Astrocyte (in vitro differentiated cells and primary cell): ENCODE data around the gene CSKMT. TPM values are rescaled to one million over a fixed set of nuclear protein-coding genes. Genes with fewer than 3 reads are reported as not detected.

Source experiments
- DNase-seq: peaks from one replicate; pipeline ENCODE4 v3.0.0-alpha.2; 2010; ENCODE audit warnings: low read depth
- FAIRE-seq: peaks from 2 replicates; lab custom pipeline; 2011; peaks lifted over from hg19 to GRCh38; lab: Jason Lieb, UNC
- H2AFZ ChIP-seq: 2 replicates; pipeline ENCODE4 v1.6.0; 2012; ENCODE audit warnings: low read depth, low read length, inconsistent platforms
- H3K27ac ChIP-seq: 2 replicates; pipeline ENCODE4 v1.5.1; 2011; ENCODE audit warnings: low read depth, low read length, inconsistent platforms
- H3K27me3 ChIP-seq: 2 replicates; pipeline ENCODE4 v1.6.0; 2011; ENCODE audit warnings: low read length, inconsistent platforms; ENCODE audit not compliant: insufficient read depth
- H3K36me3 ChIP-seq: 2 replicates; pipeline ENCODE4 v1.5.1; 2011; ENCODE audit warnings: low read length, inconsistent platforms; ENCODE audit not compliant: insufficient read depth
- H3K4me1 ChIP-seq: 2 replicates; pipeline ENCODE4 v1.5.1; 2011; ENCODE audit warnings: low read length, inconsistent platforms; ENCODE audit not compliant: insufficient read depth
- H3K4me2 ChIP-seq: 2 replicates; pipeline ENCODE4 v1.6.0; 2012; ENCODE audit warnings: low read length, inconsistent platforms
- H3K4me3 ChIP-seq: 2 replicates; pipeline ENCODE4 v1.5.1; 2011; ENCODE audit warnings: low read depth, mild to moderate bottlenecking, low read length, inconsistent platforms; ENCODE audit not compliant: insufficient read depth
- H3K79me2 ChIP-seq: 2 replicates; pipeline ENCODE4 v1.6.0; 2012; ENCODE audit warnings: mild to moderate bottlenecking, low read length, inconsistent platforms; ENCODE audit not compliant: insufficient read depth
- H3K9ac ChIP-seq: 2 replicates; pipeline ENCODE4 v1.6.0; 2012; ENCODE audit warnings: mild to moderate bottlenecking, low read length, inconsistent platforms
- H3K9me3 ChIP-seq: 2 replicates; pipeline ENCODE4 v1.5.1; 2012; ENCODE audit warnings: low read depth, mild to moderate bottlenecking, low read length, inconsistent platforms; ENCODE audit not compliant: insufficient read depth
- H4K20me1 ChIP-seq: 2 replicates; pipeline ENCODE4 v1.6.0; 2012; ENCODE audit warnings: low read length, inconsistent platforms; ENCODE audit not compliant: insufficient read depth
- H3K27ac Mint-ChIP-seq: one replicate; pipeline ENCODE4 v1.8.0; 2021; ENCODE audit warnings: mild to moderate bottlenecking, mixed read lengths; ENCODE audit not compliant: unreplicated experiment
- H3K27me3 Mint-ChIP-seq: one replicate; pipeline ENCODE4 v1.8.0; 2021; ENCODE audit warnings: low read depth, mixed read lengths; ENCODE audit not compliant: unreplicated experiment
- H3K36me3 Mint-ChIP-seq: one replicate; pipeline ENCODE4 v1.8.0; 2021; ENCODE audit warnings: low read depth, mixed read lengths; ENCODE audit not compliant: unreplicated experiment
- H3K4me1 Mint-ChIP-seq: one replicate; pipeline ENCODE4 v1.8.0; 2021; ENCODE audit warnings: low read depth, mixed read lengths; ENCODE audit not compliant: unreplicated experiment
- H3K4me3 Mint-ChIP-seq: one replicate; pipeline ENCODE4 v1.8.0; 2021; ENCODE audit warnings: mild to moderate bottlenecking, moderate library complexity, mixed read lengths; ENCODE audit not compliant: unreplicated experiment
- H3K9me3 Mint-ChIP-seq: one replicate; pipeline ENCODE4 v1.8.0; 2021; ENCODE audit warnings: mild to moderate bottlenecking, mixed read lengths; ENCODE audit not compliant: unreplicated experiment
- EZH2 ChIP-seq: IDR thresholded peaks from 2 replicates; pipeline ENCODE4 v1.6.1; 2012; ENCODE audit warnings: mild to moderate bottlenecking, low read length, inconsistent platforms; ENCODE audit not compliant: insufficient read depth
- total RNA-seq: library from RNA; stranded (reverse); gene quantifications from 2 replicates; pipeline ENCODE4 v1.2.1, GENCODE V29; 2021
- TF ChIP-seq, protein P1 (sequence below): IDR thresholded peaks from 2 replicates; pipeline ENCODE4 v1.5.1; 2011; ENCODE audit warnings: low read depth, mild to moderate bottlenecking, inconsistent platforms, low read length, moderate library complexity; ENCODE audit not compliant: insufficient read depth

Gene CSKMT
- total RNA-seq, 1 donor from 2014 or later, result 23.3 TPM

DNA sequence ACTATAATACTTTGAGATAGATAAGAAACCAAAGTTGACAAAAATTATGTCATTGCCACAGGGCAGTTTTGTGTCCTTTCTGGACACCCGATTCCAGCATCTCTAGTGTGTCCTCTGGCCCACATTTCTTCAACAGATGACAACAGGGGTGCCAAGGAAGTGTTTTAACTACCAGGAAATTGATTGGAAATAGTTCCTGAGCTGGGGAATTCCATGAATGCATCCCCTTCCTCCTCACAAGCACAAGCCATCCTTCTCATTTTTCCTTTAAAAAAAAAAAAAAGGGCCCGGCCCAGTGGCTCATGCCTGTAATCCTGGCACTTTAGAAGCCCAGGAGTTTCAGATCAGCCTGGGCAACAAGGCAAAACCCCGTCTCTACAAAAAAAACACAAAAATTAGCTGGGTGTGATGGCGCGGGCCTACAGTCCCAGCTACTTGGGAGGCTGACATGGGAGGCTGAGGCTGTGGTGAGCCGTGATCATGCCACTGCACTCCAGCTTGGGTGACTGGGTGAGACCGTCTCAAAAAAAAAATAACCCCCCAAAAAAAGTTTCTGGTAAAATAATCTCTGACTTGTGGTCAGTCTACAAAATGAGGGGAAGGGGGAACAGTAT lies 42.5 kb upstream of the CSKMT start:
- Mint-ChIP-seq H3K9me3 (no peaks in the 10 kb centered on the region), H3K27ac (peak overlapping the region; percentile 94), H3K27me3 (no peaks in the 10 kb centered on the region), H3K4me3 (peak overlapping the region; percentile 69), H3K36me3 (peaks cover 9% of the 10 kb centered on the region), H3K4me1 (peaks cover 8% of the 10 kb centered on the region)
- no peak for DNase-seq
- peak overlapping the region; percentile 93 for H3K4me2 ChIP-seq
- peaks cover 12% of the 10 kb centered on the region for H3K4me1 ChIP-seq
- peaks cover 14% of the 10 kb centered on the region for H3K79me2 ChIP-seq
- H3K27me3 ChIP-seq, result no peaks in the 10 kb centered on the region
- H3K36me3 ChIP-seq, result peaks cover 23% of the 10 kb centered on the region
- TF ChIP-seq, protein P1, sequence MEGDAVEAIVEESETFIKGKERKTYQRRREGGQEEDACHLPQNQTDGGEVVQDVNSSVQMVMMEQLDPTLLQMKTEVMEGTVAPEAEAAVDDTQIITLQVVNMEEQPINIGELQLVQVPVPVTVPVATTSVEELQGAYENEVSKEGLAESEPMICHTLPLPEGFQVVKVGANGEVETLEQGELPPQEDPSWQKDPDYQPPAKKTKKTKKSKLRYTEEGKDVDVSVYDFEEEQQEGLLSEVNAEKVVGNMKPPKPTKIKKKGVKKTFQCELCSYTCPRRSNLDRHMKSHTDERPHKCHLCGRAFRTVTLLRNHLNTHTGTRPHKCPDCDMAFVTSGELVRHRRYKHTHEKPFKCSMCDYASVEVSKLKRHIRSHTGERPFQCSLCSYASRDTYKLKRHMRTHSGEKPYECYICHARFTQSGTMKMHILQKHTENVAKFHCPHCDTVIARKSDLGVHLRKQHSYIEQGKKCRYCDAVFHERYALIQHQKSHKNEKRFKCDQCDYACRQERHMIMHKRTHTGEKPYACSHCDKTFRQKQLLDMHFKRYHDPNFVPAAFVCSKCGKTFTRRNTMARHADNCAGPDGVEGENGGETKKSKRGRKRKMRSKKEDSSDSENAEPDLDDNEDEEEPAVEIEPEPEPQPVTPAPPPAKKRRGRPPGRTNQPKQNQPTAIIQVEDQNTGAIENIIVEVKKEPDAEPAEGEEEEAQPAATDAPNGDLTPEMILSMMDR, result no peak
- H3K9ac ChIP-seq, result peak overlapping the region; percentile 39
- H4K20me1 ChIP-seq, result no peaks in the 10 kb centered on the region
- peak overlapping the region; percentile 41 for H3K27ac ChIP-seq
- no peak overlapping the region for H3K4me3 ChIP-seq
- peak overlapping the region; percentile 44 for H2AFZ ChIP-seq
- no peaks in the 10 kb centered on the region for H3K9me3 ChIP-seq
- no peak for FAIRE-seq

DNA sequence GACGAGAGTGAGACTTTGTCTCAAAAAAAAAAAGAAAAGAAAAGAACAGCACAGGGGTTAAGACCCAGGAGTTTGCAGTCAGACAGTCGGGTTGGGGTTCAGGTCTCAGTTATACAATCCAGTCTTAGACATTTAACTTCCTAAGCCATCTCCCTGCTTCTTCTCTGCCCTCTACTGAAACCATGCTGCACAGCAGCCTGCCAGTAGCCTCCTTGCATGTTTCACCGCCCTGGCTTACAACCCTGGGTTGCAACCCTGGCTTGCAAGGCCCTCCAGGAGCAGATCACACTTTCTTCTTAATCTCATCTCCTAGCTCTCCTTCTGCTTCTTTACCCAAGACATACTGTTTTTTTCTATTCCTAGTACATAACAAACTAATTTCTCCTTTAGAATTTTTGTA lies 37.4 kb upstream of the CSKMT start:
- Histone ChIP-seq H3K36me3 (peaks cover 62% of the 10 kb centered on the region), H3K79me2 (no peaks in the 10 kb centered on the region), H3K27me3 (no peaks in the 10 kb centered on the region), H3K4me2 (no peak overlapping the region), H3K27ac (no peak overlapping the region), H3K9me3 (no peaks in the 10 kb centered on the region), H3K4me3 (no peak overlapping the region), H3K4me1 (no peaks in the 10 kb centered on the region), H2AFZ (no peak overlapping the region), H4K20me1 (peaks cover 15% of the 10 kb centered on the region), H3K9ac (no peak overlapping the region)
- no peaks in the 10 kb centered on the region for H3K4me1 Mint-ChIP-seq
- H3K27ac Mint-ChIP-seq, result no peak overlapping the region
- DNase-seq (no peak), FAIRE-seq (no peak)
- TF ChIP-seq EZH2, result no peak
- H3K27me3 Mint-ChIP-seq, result no peaks in the 10 kb centered on the region
- no peaks in the 10 kb centered on the region for H3K9me3 Mint-ChIP-seq
- H3K36me3 Mint-ChIP-seq, result peaks cover 27% of the 10 kb centered on the region
- H3K4me3 Mint-ChIP-seq, result no peak overlapping the region

DNA sequence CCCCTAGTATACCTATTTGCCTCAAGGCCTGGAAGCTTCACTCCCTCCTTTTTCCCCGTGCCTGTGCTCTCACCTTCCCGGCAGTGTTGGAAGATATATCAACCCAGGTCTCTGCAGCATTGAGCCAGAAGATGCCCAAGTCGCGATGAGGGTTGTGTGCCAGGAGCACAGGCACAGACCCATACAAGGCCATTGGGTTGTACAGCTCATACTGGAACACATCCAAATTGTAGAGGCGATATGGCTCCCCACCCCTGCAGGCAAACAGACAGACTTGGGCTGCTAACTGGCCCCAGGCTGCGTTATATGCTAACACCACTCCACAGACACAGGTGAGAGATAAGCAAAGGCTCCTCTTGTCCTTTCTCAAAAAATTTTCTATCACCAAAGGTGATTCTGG lies 32.6 kb upstream of the CSKMT start:
- no peak overlapping the region for H3K9ac ChIP-seq
- FAIRE-seq (no peak), DNase-seq (no peak)
- peaks cover 31% of the 10 kb centered on the region for H3K36me3 Mint-ChIP-seq
- H3K4me3 Mint-ChIP-seq, result no peak overlapping the region
- no peaks in the 10 kb centered on the region for H3K27me3 Mint-ChIP-seq
- no peak overlapping the region for H3K27ac Mint-ChIP-seq
- no peak overlapping the region for H3K4me2 ChIP-seq
- TF ChIP-seq, protein P1, result no peak
- no peak for TF ChIP-seq EZH2
- no peaks in the 10 kb centered on the region for H3K27me3 ChIP-seq
- no peaks in the 10 kb centered on the region for H3K4me1 ChIP-seq
- H3K4me1 Mint-ChIP-seq, result no peaks in the 10 kb centered on the region
- no peak overlapping the region for H2AFZ ChIP-seq
- H3K79me2 ChIP-seq, result peaks cover 9% of the 10 kb centered on the region
- H3K9me3 ChIP-seq, result no peaks in the 10 kb centered on the region
- peaks cover 65% of the 10 kb centered on the region for H3K36me3 ChIP-seq
- no peak overlapping the region for H3K4me3 ChIP-seq
- H3K9me3 Mint-ChIP-seq, result no peaks in the 10 kb centered on the region
- H4K20me1 ChIP-seq, result peaks cover 28% of the 10 kb centered on the region
- no peak overlapping the region for H3K27ac ChIP-seq
